GM18867 (cell line): ENCODE results near the gene PLCG2.
"Not testable (repeated sequence)": the region's sequence is repeated elsewhere in the genome, so short reads cannot be mapped to it uniquely, and the experiment has no call there.

Experiments used
- ATAC-seq: cut with Tn5 transposase; IDR thresholded peaks from one replicate; pipeline ENCODE4 v1.9.1; 2021; ENCODE audit warnings: mild to moderate bottlenecking, moderate library complexity; ENCODE audit not compliant: unreplicated experiment

The PLCG2 gene

DNA sequence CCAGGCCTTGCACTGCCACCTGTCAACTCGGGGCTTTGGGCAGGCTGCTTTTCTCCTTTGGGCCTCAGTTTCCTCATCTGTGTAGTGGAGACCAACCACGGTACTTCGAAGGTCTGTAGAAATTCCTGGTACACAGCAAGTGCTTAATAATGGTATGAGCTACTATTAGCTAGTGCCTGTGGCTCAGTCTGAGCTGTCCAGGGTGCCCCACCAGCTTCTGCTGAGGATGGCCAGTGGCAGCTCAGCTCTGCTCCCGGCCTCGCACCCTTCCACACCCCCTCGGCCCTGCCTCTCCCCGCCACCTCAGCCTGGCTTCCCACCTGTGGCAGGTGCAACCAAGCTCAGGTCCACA, 26.2 kb upstream of the PLCG2 start:
- no peak for ATAC-seq

DNA sequence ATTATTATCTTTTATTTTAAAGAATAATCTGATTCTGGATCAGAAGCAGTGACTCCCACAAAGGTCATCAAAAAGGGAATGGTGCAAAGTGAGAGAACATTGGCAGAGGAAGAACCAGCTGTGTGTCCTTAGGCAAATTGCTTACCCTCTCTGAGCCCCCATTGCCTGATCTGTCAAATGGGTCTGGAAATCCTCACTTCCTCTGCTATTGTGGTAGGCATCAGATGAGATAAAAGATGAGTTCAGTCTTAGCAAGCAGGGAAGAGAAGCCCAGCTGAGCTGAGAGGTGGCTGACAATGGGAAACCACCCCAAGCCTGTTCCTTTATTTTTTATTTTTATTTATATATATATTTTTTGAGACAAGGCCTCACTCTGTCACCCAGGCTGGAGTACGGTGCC, 24.2 kb upstream of the PLCG2 start:
- no peak for ATAC-seq

DNA sequence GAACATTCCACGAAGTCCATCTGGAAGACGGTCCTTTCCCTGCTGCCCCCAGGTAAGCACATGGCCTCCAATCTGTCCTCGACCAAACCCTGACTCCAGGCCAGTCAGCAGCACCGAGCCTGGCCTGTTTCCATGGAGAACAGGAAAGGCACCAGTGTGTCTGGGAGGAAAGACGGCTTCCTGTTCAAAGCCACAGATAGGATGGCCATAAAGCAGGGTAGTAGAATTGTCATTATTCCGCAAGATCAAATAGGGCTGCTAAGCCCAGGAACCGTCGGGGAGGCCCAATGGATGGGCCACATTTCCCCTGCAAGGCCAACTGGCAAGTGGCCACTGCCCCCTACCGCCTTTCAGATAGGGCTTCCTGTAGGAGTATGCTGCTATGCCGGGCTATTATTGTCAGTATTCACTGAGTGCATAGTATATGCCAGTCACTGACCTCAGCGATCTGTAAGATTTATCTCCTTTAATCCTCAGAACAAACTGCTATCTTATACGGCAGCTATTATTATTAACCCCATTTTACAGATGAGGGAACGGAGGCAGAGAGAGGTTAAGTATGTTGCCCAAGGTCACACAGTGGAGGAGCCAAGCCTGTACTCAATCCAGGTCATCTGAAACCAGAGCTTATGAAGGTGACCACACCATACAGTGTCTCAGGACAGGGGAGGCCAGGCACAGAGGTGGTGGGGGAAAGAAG, 23.0 kb upstream of the PLCG2 start:
- ATAC-seq: no peak

DNA sequence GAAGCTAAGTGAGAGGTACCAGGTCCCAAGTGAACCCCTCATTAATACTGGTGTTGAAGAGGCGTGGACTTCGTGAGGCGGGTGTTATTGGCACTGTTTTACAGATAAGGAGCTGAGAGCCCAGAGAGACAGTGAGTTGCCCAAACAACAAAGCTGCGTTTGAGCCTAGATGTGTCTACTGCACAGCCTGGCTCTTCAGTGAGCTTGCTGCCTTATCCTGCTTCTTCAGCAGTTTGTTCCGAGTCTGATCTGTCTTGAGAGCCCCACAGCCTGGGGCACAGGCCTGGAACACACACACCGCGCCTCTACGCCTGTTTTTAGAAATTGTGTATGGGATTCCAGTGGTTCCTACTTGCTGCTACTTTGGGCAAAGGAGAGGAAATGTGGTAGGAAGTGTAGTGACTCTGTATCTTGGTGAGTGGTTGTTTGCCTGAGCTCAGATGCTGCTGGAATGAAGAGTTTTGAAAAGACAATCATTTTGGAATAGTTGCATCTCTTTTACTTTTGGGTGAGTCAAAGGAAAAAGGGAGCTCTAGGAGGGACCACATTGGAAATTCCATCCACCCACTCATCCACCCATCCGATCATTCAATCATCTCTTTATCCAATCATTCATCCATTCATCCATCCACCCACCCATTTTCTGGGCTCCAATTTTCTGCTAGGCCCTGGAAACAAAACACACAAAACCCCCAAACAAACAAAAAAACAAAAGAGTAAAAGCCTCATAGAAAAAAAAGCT, 22.3 kb upstream of the PLCG2 start:
- no peak for ATAC-seq

DNA sequence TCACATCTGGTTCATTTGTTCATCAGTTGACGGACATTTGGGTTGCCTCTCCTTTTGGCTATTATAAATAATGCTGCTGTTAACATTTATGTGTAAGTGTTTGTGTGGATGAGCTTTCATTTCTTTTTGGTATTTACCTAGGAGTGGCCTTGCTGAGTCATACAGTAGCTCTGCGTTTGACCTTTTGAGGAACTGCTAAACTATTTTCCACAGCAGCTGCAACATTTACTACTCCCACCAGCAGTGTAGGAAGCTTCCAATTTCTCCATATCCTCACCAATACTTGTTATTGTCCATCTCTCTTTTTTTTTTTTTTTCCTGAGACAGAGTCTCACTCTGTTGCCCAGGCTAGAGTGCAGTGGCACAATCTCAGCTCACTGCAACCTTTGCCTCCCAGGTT, 20.7 kb upstream of the PLCG2 start:
- no peak for ATAC-seq

DNA sequence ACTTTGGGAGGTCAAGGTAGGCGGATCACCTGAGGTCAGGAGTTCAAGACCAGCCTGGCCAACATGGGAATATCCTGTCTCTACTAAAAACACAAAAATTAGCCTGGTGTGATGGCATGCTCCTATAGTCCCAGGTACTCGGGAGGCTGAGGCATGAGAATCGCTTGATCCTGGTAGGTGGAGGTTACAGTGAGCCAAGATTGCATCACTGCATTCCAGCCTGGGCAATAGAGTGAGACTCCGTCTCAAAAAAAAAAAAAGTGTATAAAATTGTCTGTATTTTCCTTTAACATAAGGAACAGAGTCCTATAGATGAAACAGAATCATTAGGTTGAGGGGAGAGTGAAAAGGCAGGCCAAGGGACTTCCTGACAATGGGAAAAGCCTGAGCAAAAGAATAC, 16.8 kb upstream of the PLCG2 start:
- ATAC-seq: not testable (repeated sequence)

DNA sequence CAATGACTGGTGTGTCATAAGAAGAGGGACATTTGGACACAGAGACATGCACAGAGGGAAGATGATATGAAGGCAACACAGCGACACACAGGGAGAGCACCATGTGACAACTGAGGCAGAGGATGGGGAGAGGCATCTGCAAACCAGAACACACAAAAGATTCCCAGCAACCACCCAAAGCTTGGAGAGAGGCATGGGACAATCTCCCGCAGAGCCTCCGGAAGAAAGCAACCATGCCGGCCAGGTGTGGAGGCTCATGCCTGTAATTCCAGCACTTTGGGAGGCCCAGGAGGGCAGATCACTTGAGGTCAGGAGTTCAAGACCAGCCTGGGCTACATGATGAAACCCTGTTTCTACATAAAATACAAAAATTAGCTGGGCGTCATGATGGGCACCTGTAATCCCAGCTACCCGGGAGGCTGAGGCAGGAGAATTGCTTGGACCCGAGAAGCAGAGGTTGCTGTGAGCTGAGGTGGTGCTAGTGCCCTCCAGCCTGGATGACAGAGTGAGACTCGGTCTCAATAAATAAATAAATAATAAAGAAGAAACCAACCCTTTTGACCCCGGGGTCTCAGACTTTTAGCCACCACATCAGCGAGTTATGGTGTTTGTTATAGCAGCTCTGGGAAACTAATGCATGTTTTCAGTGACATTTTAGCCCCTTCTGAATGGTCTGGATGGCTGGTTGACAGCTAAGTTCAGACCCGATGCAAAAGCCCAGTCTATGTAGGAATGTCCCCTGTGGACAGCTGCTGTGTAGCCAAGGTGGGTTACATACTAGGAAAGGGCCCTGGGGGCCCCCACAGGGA, 13.8 kb upstream of the PLCG2 start:
- no peak for ATAC-seq

DNA sequence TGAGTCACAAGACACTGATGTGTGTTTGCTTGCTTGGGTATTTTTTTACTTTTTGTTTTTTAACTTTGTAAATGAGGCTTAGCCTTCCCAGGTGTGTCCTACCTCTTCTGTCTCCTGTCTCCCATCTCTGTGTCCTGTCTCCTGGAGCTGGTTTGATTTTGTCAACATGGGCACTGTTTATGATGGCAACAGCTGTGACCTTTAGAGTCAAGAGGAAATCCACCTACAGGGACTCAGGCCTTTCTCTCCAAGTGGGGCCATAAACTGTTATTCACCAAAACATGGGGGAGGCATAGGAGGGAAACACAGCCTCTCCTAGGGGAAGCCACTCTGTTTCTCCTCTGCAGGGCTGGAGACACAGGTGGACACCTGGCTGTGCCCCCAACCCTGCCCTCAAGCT, 13.1 kb upstream of the PLCG2 start:
- no peak for ATAC-seq

DNA sequence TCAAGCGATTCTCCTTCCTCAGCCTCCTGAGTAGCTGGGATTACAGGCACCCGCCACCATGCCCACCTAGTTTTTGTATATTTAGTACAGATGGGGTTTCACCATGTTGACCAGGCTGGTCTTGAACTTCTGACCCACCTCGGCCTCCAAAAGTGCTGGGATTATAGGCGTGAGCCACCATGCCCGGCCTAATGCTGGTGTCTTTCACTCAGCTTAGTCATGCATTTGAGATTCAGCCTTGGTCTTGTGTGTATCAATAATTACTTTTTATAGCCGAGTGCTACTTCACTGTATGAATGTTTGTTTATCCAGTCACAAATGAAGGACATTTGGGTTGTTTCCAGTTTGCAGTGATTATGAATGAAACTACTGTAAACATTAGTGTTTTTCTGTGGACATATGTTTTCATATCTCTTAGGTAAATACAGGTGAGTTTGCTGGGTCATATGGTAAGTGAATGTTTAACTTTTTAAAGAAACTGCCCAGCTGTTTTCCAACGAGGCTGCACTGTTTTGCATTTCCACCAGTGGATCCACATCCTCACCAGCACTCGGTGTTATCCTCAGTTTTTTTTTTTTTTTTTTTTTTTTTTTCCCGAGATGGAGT, 11.0 kb upstream of the PLCG2 start:
- no peak for ATAC-seq

DNA sequence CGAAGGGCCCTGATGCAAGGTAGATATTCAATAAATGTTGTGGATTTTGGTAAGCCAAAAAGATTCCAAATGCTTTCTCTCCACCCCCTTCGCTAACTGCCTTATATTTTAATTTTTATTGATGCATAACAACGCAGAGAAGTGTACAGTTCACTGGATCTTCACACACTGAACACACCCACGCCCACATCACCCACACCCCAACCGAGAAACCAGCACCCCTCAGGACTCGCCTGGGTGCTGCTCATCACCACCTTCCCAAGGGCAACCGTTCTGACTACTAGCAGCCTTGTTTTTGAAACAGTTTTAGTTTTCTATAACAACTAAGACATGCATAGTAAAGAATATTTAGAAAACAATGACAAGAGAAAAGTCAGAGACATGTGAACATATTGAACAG, 9.1 kb upstream of the PLCG2 start:
- no peak for ATAC-seq

DNA sequence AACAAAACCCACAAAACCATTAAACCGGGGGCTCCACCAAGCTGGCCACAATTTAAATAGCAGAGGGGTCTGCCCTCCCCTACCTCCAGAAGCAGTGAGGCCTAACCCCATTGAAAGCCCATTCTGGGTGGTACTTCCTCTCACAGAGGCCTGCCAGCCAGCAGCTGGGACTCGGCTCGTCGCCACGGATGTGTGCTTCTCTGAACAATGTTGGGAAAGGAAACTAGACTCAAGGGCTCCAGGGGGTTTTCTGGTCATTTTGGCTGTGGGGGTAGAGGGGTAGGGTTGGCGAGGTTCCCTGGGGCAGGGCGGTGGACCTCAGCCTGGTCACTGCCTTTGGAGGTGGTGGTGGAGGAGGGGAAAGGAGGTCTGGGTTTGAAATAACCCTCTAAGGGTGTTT, 4.7 kb upstream of the PLCG2 start:
- ATAC-seq: no peak

DNA sequence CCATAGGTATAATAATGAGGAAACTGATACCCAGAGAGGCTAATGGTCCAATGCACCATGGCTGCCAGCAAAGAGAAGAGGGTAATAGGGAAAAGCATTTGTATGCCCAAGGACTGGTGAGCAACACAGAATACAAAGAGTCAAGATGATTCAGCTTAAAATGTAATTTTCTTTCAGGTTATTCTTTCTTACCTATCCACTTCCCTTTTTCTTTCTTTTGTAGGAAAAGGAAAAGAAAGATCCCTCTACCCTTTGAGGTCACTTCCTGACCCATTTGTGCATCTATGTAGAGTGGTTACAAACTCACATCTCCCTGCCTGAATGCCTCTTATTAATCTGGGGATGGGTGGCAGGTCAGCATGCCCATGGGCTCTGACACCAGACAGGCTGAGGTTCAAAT, 3.5 kb upstream of the PLCG2 start:
- ATAC-seq: no peak

DNA sequence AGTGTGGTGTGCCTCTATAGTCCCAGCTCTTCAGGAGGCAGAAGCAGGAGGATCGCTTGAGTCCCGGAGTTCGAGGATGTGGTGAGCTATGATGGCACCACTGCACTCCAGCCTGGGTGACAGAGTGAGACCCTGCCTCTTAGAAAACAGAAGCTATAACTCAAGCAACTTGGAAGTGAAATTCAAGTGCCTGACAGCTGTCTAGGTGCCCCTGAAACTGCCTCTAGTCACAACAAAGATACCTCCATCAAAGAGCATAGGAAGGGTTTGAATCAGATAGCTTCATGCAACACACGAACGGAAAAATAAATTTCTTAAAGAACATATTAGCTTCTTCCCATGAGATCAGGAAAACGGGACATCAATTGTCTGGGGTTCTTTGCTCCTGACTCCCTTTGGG, 860 bp upstream of the PLCG2 start:
- ATAC-seq: no peak

DNA sequence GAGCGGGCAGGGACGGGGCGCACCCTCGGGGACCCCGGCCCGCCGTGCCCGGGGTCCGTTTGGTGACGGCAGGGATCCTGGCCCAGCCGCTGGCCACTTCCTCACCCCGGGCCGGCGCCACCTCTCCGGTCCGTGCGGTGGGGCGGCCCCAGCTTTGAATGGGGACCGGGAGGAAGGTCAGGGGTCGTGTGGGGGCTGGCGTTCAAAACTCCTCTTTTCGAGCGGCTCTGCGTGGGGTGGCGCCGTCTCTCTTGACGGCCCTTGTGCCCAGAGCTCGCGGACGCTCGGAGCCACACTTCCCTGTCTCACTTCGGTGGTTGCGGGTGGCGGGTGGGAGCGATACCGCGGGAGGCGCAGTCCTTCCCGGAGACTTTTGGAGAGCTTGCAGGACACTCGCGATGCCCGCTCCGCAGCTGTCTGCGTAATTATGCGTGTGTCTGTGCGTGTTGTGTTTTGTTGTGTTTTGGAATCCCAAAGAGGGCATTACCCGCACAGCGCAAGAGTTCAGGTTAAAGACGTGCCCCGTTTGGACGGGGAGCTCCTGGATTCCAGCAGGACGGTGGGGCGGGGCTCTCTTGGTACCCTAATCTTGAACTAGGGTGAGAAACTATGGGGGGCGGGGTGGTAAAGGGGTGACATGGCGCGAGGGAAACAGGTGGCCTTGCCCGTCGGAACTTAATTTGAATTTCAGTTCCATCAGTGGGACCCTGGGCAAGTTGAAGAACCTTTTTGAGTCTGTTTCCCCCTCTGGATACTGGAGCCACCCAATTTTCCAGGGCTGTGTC, 637 bp downstream of the PLCG2 start:
- peak; percentile 19 for ATAC-seq

DNA sequence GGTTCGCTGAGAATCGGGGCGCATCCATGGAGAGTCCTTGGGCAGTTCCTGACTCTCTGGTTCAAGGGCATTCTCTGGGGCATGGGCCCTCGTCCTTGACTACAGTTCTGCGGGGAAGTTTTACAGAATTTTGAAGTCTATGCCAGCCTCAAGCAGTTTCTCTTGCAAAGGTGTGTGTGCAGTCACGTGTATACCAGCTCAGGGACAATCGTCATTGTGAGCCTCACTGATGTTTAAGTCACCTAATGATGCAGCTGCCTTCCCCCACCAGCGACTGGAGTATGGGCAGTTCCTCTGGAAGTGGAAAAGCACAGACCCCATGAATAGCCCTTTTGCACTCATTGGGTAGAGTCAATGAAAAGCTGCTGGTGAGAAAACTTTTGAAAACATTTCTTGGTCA, 1.3 kb downstream of the PLCG2 start:
- no peak for ATAC-seq

DNA sequence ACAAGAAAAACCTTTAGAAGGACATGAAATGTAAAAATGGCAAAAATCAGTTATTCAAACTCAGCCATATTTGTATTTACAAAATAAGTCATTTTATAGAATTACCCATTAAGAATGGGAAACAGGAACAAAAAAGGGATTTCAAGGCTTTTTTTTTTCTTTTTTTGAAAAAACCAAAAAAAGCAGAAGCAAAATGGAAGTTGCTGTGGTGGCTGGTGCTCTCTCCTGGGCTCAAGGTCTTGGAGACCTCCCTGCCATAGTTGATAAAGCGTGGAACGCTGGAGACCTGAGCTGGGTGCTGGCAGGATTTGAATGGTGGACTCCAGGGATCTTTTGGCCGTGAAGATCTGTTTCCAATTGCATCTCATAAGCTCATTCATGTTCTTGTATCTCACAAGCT, 3.1 kb downstream of the PLCG2 start:
- no peak for ATAC-seq

DNA sequence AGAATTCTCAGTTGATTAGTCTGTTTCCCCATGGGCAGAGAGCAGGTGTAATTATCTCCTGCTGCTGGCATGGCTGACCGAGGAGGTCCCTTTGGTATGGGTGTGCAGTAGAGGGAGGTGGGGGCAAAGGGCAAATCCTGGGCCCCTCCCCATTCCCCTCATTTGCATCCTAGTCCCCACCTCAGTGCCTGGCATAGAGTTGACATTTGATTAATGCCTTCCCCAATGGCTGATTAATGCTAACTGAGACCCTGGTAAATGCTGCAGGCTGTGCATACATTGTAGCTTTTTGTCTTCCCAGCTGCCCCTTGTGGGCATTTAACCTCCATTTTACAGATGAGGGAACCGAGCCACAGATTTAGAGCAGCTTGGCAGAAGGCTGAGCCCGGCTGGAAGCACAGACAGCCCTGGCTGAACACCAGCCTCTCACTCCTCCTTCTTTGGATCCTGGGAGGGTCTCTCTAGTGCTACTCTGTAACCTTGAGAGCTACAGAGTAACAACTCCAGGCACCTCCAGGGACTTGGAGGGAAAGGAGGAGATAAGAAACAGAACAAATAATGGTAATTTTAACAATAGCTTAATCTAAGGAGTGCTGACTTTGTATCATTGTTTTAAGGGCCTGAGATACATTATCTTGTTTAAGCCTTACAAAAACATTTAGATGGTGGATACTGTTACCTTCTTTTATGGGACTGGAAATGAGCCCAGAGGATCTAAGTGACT, 5.1 kb downstream of the PLCG2 start:
- no peak for ATAC-seq

DNA sequence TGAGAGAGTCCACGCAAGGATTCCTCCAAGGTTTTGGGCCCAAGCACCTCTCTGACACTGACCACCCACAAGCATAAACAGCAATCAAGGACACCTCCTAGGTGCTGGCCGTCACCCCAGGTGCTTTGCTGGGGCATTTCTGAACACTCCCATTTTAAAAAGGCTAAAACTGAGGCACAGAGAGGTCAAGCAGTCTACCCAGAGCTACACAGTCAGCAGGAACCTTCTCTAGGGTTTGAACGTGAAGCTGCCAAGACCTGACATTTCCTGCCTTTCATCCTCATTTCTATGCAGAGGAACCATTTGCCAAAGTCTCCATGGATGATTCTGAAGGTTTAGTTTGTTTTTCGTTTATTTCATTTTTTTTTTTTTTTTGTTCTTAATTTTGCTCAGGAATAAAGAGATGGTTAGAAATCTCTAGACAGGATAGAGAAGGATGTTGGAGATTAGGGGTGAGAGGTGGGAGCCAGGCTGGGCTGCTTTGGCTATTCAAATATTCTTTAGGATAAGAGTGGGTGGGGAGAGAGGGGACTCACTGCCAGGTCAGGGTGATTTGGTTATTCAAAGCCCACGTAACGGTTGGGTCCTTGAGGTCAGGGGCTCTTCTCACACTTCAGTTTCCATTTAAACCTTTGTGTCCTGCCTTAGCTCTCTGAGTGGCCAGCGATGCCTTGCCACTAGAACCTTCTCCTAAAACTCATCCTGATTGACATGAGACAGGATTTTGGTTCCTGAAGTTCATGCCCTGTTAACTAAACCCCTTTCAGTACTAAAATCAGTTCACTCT, 6.2 kb downstream of the PLCG2 start:
- no peak for ATAC-seq

DNA sequence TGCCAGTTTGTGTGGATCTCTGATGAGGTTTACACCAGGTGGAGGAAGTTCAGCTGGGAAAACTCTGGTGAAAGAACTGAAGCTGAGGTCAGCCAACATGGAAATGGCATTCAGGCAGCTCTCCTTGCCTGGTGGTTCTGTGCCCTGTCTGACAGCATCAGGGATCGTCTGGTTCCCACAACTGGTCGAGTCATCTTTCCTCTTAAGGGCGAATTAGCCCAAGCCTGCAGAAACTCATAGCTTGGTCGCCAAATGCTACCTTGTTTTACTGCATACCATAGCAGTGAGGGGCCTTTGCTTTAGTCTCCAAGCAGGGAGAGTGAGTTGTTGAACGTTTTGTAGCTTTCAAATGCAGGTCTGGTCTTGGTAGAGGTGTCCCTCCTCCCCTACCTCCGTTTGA, 7.2 kb downstream of the PLCG2 start:
- ATAC-seq: no peak
